ENCODE results near the gene DMXL2.
"Not testable (repeated sequence)": the region's sequence is repeated elsewhere in the genome, so short reads cannot be mapped to it uniquely, and the experiment has no call there.

The DMXL2 gene

DNA sequence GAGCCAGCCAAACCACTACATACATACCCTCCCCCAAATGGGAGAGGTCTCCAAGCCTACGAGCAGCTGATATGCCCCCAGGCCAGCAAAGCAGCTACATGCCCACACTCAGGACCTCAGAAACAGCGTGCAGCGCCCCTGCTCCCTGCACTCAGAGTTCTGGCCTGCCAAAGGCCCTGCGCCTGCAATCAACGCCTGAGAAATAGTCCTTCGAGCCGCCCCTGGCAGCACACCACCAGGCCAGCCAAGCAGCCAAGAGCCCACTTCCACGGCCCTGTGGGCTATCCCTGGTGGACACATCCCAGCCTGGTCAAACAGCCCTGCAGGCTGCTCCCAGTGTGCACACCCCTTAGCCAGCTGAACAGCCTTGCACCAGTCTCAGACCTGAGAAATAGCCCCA, 139.1 kb downstream of the DMXL2 start:
- no peak for DNase-seq

- DNase-seq = no peak
Observed at GRCh38 chr15:51475736-51476135, 146.8 kb downstream of the DMXL2 start.

DNA sequence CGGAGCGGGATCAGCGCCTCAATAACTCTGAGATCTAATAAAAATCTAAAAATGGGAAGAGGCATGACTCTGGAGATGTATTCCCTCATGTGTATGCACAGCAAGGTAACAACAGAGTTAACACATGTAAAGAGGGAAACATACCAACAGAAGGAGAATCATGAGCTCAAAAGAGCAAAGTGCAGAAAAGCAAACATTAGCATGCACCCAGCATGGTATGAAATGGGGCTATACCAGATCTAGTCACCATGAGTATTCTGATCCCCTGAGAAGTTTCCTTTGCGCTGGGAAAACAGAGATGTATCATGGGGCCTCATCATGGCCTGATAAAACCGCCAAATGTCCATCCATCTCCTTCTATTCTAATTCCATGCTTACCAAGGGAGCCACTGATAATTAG, 152.1 kb downstream of the DMXL2 start:
- no peak for DNase-seq

DNA sequence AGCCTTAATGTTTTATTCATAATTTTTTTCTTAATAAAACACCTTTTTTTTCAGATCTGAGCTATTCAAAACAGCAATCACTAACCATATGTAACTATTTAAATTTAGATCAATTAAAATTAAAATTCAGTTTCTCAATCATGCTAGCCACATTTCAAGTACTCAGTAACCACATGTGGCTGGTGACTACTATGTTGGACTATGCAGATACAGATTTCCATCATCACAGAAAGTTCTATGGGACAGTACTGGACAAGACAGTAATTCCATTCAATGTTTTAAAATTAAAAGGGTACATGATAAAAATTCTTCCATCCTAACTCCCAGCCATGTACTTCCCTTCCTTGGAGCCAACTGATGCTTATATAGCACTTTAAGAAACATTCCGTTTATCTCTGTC, 161.8 kb downstream of the DMXL2 start:
- no peak for DNase-seq

DNA sequence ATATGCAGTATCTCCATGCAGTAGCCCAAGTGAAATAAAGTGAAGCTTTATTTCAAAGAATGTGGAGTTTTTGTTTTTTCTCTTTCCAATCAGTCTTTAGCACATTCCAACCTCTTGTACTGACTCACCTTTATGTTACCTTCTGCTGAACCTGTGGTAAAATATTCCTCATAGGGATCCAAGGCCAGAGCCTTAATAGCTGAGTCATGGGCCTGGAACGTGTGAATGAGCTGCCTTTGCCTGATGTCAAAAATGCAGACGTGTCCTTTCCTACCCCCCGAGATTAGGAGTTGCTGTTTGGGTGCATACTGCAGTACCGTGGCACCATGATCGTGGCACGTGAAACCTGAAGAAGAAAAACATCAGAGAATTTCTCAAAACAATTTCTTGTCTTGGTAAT, 172.6 kb downstream of the DMXL2 start:
- DNase-seq = no peak

DNA sequence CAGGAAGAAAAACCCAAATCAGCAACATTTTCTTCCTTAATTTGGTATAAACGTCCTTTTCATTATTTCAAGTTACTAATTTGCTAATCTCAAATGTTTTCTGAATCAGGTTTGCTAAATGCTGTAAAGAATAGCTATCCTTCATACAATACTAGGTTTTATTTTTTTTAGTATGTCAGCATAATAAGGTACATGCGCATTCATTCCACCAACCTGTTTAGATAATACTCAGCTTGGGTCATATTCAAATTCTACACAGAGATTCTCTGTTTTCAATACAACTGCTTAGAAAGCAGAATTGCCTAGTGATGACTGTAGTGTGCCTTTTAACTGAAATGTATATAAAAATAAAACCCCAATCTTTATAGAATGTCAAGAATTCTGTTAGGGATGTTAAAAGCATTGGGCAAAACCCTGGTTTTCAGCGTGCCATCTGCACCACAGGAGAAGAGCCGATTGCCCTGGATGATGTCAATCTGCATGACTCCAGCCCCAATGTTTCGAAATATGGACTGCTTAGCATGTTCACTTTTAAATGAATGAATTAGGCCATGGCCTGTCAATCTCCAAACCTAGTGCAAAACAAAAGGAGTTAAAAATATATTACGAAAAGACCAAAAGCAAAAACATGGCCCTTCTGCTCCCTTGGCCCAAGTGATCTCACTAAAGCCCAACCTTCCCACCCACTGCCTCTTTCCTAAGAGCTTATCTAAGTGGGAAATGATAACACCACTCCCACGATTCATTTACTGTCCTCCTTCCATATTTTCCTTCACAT, 173.8 kb downstream of the DMXL2 start:
- DNase-seq = no peak

- DNase-seq = no peak
Observed at GRCh38 chr15:51447855-51448621, 174.5 kb downstream of the DMXL2 start.

DNA sequence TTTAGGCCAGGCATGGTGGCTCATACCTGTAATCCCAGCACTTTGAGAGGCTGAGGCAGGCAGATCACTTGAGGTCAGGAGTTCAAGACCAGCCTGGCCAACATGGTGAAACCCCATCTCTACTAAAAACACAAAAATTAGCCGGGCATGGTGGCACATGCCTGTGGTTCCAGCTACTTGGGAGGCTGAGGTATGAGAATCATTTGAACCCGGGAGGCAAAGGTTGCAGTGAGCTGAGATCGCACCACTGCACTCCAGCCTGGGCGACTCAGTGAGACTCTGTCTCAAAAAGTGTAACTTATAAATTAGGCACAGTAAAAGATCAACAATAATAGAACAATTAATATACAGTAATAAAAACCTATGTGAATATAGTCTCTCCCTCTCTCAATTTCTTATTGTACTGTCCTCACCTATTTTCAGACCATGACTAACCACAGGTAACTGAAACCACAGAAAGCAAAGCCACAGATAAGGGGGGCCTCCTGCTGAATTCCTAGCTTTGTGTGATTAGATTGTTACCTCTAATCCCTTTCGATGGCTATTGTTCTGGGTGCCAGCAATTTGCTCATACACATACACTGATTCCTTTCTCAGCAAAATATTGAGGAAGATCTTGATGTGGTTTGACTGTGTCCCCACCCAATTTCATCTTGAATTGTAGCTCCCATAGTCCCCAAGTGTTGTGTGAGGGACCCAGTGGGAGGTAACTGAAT, 176.4 kb downstream of the DMXL2 start:
- not testable (repeated sequence) for DNase-seq

DNA sequence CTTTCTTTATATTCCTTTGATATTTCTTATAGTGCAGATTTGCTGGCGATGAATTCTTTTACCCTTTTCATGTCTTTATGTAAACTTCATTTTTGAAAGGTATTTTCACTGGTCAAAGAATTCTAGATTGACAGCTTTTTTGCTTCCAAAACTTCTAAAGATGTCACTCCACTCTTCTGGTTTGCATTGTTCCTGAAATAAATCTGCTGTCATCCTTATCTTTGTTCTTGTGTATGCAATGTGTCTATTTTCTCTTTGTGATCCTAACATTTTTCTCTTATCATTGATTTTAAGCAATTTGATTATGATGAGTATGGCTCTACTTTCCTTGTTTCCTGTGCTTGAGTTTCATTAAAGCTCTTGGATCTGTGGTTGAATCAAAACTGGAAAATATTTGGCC, 177.8 kb downstream of the DMXL2 start:
- DNase-seq = no peak

DNA sequence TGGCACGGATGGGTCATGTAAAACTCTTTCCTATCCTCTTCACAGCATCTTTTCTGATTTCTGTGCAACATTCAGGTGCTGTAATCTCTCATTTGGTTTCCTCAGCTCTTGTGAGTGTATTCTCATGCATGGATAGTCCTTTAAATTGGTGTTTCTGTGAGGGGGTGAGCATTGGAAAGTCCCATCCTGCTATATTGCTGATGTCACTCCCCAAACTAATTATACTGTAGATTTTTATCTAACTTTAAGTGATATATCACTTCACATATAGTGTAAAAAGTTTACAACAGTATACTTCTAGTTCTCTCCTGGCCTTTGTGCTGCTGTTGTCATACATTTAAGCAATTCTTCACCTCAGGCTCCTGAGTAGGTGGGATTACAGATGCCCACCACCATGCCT, 178.5 kb downstream of the DMXL2 start:
- no peak for DNase-seq

GRCh38 chr15:51443282-51443914, 179.2 kb downstream of the DMXL2 start:
- DNase-seq = no peak

DNA sequence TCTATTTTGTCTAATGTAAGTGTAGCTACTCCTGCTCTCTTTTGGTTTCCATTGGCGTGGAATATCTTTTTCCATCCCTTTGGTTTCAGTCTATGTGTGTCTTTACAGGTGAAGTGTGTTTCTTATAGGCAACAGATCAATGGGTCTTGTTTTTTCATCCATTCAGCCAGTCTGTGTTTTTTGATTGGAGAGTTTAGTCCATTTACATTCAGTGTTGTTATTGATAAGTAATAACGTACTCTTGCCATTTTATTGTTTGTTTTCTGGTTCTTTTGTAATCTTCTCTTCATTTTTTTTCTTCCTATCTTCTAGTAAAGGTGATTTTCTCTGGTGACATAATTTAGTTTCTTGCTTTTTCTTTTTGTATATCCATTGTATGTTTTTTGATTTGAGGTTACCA, 184.0 kb downstream of the DMXL2 start:
- no peak for DNase-seq

- no peak for DNase-seq
Observed at GRCh38 chr15:51425517-51426040, 197.0 kb downstream of the DMXL2 start.

DNA sequence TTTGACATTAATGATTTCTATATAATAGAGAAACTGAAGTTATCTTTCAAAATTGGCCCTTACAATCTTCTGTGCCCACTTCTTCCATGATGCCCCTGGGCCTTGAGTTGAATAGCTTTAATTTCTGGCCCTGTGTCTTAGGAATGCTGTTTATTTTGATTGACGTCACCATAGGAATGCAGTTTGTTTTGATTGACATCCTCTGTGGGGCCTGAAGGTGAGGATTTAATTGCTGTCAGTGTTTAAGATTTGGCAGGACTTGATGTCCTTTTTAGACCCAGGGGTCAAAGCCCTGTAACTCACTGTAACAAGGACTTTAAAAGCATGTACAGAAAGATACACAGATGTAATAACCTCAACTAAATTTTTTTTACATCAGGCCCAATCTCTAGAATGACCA, 197.8 kb downstream of the DMXL2 start:
- DNase-seq = no peak

DNA sequence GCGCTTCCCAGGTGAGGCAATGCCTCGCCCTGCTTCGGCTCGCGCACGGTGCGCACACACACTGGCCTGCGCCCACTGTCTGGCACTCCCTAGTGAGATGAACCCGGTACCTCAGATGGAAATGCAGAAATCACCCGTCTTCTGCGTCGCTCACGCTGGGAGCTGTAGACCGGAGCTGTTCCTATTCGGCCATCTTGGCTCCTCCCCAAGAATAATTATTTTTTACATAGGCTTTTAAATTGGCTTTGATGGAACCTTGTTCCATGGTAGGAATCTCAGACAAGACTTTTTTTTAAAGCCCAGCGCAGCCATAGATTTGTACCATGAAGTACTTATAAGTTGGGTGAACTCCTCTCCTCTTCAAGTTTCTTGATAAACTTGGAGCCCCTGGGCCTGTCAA, 199.5 kb downstream of the DMXL2 start:
- DNase-seq = not testable (repeated sequence)

DNA sequence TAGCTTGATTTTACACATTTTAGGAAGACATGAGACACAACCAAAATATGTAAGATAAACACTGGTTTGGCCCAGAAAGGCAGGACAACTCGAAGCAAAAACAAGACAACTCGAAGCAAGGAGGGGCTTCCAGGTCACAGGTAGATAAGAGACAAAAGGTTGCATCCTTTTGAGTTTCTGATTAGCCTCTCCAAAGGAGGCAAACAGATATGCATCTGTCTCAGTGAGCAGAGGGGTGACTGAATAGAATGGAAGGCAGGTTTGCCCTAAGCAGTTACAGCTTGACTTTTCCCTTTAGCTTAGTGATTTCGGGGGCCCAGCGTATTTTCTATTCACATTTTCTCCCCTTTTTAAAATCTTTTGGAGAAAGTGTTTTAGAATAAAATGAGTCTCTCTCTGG, 206.4 kb downstream of the DMXL2 start:
- no peak for DNase-seq

DNA sequence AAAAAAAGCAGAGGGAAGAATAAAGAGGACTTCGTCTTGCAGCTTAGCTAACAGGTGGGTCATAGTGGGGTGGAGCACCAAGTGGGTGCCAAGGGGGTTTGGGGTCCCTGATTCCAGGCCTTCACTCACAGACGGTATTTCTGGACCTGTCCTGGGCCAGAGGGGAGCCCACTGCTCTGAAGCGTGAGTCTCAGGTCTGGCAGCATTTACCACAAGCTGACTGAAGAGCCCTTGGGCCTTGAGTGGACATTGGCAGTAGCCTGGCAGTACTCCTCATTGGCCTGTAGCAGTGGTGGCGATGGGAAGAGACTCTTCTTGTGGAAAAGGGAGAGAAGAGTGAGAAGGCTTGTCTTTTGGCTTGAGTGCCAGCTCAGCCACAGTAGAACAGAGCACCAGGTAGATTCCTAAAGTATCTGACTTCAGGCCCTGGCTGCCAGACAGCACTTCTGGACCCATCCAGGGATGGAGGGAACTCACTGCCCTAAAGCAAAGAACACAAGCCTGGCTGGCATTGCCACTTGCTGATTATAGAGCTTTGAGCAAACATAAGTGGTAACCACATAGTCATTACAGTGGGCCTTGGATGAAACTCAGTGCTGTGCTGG, 208.2 kb downstream of the DMXL2 start:
- DNase-seq = no peak

DNA sequence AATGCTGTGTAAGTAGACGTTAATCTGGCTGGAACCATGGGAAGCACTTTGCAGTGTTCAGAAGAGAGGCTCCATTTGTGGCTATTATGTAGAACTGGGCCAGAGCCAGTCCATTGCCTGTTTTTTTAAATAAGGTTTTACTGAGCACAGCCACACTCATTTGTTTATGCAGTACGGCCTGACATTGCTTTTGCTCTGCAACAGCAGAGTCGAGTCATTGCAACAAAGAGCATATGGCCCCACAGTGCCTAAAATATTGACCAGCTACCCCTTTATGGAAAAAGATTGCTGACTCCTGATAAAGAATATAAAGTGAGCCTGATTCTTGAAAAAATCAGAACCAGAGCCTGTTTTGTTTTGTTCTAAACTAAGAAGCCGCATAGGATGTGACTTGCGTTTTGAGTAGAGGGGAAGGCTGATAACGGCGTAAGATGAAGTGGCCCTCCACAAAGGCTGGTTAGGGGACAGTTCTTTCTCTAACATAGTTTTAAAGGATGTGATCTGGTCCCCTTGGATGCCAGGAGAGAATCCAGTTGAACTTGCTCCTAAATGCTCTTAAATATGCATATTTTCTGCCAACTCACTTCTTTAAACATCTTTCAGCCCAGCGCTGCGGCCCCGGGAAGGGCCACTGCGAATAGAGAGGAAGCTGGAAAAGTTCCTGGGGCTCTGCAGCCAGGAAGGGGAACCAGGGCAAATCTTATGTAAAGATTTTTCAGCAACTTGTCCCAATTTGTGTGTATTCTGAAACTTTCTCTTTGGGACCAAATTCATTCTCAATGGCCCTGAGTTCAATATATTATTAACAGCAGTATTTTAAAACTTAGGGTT, 216.7 kb downstream of the DMXL2 start:
- no peak for DNase-seq

DNA sequence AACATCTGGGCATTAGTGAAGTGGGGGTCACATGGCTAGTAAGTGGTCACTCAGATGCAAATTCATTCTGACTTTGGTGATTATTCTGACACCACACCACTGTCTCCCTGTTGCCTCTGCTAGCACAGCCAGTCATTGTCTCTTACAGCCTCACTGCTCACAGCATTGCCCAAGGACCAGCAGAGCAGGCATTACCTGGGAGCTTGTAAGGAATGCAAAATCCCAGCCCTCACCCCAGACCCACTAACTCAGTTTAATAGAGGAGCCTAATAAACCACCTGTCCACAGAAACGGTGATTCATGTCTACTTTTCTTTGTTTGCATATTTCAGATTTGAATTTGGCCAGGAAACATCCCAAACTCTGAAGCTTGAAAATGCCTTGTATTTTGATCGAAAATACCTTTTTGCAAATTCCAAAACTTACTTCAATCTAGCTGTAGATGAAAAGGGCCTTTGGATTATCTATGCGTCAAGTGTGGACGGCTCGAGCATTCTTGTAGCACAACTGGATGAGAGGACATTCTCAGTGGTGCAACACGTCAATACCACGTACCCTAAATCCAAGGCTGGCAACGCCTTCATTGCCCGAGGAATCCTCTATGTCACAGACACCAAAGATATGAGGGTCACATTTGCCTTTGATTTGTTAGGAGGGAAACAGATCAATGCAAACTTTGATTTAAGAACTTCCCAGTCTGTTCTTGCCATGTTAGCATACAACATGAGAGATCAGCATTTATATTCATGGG, 218.4 kb downstream of the DMXL2 start:
- DNase-seq = no peak

DNA sequence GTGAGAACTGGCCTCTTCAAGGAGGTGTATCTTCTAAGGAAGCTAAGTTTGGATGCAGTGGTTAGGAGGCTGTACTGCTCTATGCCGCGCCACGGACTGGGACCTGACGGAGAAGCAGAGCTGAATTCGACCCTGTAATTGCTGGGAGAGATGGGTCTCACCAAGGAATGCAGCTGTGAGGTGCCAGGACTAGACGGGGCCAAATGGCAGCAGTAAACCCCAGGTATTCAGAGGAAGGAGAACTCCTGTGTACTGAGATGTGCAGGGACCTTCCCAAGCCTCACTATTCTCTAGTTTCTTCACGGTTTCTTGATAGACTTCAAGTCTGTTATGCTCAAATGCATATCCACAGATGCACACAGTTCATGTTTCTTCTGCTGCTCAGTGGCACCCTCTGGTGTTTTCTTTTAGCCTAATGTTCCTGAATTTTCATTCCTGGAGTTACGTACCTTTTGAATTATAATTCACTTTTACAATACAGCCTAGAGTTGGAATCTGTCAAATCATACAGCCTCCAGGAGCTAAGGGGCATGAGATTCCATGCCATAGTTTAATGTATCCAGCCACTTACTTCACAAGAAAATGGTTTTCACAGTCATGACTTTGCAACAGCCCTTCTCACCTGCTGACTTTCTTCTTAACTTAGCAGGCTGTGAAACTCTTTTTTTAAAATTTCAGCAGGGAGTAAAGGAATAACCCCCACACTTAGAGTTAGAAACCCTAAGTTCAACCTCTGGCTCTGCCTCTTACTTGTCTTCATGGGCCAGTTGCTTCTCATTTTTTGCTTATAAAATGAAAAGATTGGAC, 219.3 kb downstream of the DMXL2 start:
- no peak for DNase-seq
